Measurements from ENCODE around the gene IMMP2L.

GRCh38 chr7:111172564-111173257, 389.6 kb downstream of the IMMP2L start:
- TF ChIP-seq CTCF (conservative IDR thresholded peaks at IDR 0.05; ENCODE audit: low read depth, low read length) (no peak), EZH2phosphoT487 (IDR thresholded peaks at IDR 0.05; ENCODE audit: borderline replicate concordance, low read length) (no peak)
